WERI-Rb-1 (cell line): ENCODE results near the gene CT47C1.

Experiments
- DNase-seq: peaks from one replicate; pipeline ENCODE4 v3.0.0-alpha.2; 2020
- H3K27ac ChIP-seq: fragments of 250-450 bp; sonication (Bioruptor Pico); 2 replicates; pipeline ENCODE4 v1.5.1; 2020; ENCODE audit warnings: mild to moderate bottlenecking, moderate library complexity
- H3K27me3 ChIP-seq: fragments of 250-450 bp; sonication (Bioruptor Pico); 2 replicates; pipeline ENCODE4 v1.5.1; 2021; ENCODE audit warnings: mild to moderate bottlenecking, low read depth, moderate library complexity; ENCODE audit not compliant: insufficient read depth, severe bottlenecking
- H3K36me3 ChIP-seq: fragments of 250-450 bp; sonication (Bioruptor Pico); 2 replicates; pipeline ENCODE4 v1.5.1; 2020; ENCODE audit warnings: mild to moderate bottlenecking, moderate library complexity
- H3K4me3 ChIP-seq: 2 replicates; pipeline ENCODE4 v1.5.1; 2011; ENCODE audit warnings: low read depth, mild to moderate bottlenecking, control low read depth, low read length
- H3K9me3 ChIP-seq: fragments of 250-450 bp; sonication (Bioruptor Pico); 2 replicates; pipeline ENCODE4 v1.5.1; 2021; ENCODE audit warnings: mild to moderate bottlenecking, moderate library complexity; ENCODE audit not compliant: severe bottlenecking
- TF ChIP-seq, protein P1 (sequence below): IDR thresholded peaks from 2 replicates; pipeline ENCODE4 v1.5.1; 2011; ENCODE audit warnings: low read depth, mild to moderate bottlenecking, control low read depth, inconsistent platforms, low read length

CT47C1 gene

DNA sequence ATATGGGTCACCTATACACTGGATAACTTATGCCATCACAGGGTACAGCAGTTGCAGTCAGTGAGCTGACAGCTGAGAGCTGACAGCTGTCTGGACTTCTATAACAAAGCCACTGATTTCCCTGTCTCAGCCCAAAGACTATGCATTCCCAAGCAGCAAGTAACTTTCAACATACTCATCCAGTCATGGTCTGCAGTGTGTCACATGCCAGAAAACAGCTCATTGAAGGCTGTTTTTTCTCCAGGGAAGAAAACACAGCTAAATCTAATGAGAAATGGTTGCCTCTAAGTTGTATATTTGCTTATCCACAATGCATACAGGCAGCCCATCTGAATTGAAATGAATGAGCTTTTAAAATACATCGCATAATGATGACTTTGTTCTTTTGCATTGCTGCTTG lies 48.5 kb downstream of the CT47C1 start:
- H3K27ac ChIP-seq, result no peak overlapping the region
- peaks cover 36% of the 10 kb centered on the region for H3K27me3 ChIP-seq
- no peaks in the 10 kb centered on the region for H3K36me3 ChIP-seq
- H3K9me3 ChIP-seq, result no peaks in the 10 kb centered on the region
- DNase-seq, result no peak
- H3K4me3 ChIP-seq, result no peak overlapping the region
- TF ChIP-seq, protein P1, sequence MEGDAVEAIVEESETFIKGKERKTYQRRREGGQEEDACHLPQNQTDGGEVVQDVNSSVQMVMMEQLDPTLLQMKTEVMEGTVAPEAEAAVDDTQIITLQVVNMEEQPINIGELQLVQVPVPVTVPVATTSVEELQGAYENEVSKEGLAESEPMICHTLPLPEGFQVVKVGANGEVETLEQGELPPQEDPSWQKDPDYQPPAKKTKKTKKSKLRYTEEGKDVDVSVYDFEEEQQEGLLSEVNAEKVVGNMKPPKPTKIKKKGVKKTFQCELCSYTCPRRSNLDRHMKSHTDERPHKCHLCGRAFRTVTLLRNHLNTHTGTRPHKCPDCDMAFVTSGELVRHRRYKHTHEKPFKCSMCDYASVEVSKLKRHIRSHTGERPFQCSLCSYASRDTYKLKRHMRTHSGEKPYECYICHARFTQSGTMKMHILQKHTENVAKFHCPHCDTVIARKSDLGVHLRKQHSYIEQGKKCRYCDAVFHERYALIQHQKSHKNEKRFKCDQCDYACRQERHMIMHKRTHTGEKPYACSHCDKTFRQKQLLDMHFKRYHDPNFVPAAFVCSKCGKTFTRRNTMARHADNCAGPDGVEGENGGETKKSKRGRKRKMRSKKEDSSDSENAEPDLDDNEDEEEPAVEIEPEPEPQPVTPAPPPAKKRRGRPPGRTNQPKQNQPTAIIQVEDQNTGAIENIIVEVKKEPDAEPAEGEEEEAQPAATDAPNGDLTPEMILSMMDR, result no peak
